ENCODE measurements around the gene ELAVL3.

- no peak for TF ChIP-seq POLR2A (IDR thresholded peaks at IDR 0.05; ENCODE audit: low read depth, low read length)
- TF ChIP-seq RCOR1 (IDR thresholded peaks at IDR 0.05; ENCODE audit: insufficient replicate concordance, low read length), result no peak
- TF ChIP-seq, protein P1, sequence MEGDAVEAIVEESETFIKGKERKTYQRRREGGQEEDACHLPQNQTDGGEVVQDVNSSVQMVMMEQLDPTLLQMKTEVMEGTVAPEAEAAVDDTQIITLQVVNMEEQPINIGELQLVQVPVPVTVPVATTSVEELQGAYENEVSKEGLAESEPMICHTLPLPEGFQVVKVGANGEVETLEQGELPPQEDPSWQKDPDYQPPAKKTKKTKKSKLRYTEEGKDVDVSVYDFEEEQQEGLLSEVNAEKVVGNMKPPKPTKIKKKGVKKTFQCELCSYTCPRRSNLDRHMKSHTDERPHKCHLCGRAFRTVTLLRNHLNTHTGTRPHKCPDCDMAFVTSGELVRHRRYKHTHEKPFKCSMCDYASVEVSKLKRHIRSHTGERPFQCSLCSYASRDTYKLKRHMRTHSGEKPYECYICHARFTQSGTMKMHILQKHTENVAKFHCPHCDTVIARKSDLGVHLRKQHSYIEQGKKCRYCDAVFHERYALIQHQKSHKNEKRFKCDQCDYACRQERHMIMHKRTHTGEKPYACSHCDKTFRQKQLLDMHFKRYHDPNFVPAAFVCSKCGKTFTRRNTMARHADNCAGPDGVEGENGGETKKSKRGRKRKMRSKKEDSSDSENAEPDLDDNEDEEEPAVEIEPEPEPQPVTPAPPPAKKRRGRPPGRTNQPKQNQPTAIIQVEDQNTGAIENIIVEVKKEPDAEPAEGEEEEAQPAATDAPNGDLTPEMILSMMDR (conservative IDR thresholded peaks at IDR 0.05; ENCODE audit: low read depth, low read length), result no peak
- TF ChIP-seq USF2 (IDR thresholded peaks at IDR 0.05; ENCODE audit: low read depth, low read length), result no peak
- TF ChIP-seq ELK1 (IDR thresholded peaks at IDR 0.05; ENCODE audit: borderline replicate concordance, low read depth, low read length), result no peak
- TF ChIP-seq FOS (IDR thresholded peaks at IDR 0.05; ENCODE audit: low read depth, low read length), result no peak
- TF ChIP-seq SMC3 (IDR thresholded peaks at IDR 0.05; ENCODE audit: low read depth, low read length), result peak; percentile 20; the same call in 1 of the 2 replicates
- TF ChIP-seq RAD21 (IDR thresholded peaks at IDR 0.05; ENCODE audit: low read length), result peak; percentile 21; the same call in 1 of the 2 replicates
- TF ChIP-seq CEBPB (IDR thresholded peaks at IDR 0.05; ENCODE audit: low read depth, low read length), result no peak
- TF ChIP-seq RFX5 (IDR thresholded peaks at IDR 0.05; ENCODE audit: low read depth, low read length), result no peak
- no peak for TF ChIP-seq NFE2L2 (IDR thresholded peaks at IDR 0.05; ENCODE audit: low read depth, low read length)
- no peak for TF ChIP-seq MXI1 (IDR thresholded peaks at IDR 0.05; ENCODE audit: borderline replicate concordance, low read depth, low read length)
Observed at GRCh38 chr19:11405846-11406643, 74.8 kb downstream of the ELAVL3 start.
